Measurements from ENCODE around the gene TYMS. TPM values are rescaled to one million over a fixed set of nuclear protein-coding genes. Genes with fewer than 3 reads are reported as not detected.

The TYMS gene
- total and polyA plus RNA-seq, 10 of the 15 experiments (the other 5 are each of a cell fraction or from before 2014, with no cell fraction given): 34.8 to 524 (median 219) TPM

DNA sequence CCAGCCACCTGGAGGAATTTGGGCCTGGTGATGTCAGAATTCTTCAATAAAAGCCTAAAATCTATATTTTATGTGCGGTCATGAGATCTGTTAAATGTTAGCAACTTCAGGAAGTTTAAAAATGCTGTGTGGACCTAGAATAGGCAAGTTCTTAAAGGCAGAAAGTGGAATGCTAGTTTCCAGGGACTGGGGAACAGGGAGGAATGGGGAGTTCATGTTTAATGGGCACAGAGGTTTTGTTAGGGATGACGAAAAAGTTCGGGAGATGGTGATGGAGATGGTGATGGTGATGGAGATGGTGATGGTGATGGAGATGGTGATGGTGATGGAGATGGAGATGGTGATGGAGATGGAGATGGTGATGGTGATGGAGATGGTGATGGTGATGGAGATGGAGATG, 9.2 kb downstream of the TYMS start:
- no peak overlapping the region for H3K9ac ChIP-seq (ENCODE audit: control insufficient read depth, insufficient read depth, low read length)
- no peaks in the 10 kb centered on the region; the same call in 1 of the 2 replicates for H3K4me1 ChIP-seq (ENCODE audit: control insufficient read depth, insufficient read depth, low read length)
- WGBS (ENCODE audit: insufficient coverage, insufficient replicate concordance, low lambda C conversion rate, missing lambda C conversion rate): 100% methylated on average over 3 of the region's 3 CpGs
- ATAC-seq (no peak), DNase-seq (ENCODE audit: low read depth, low spot score) (no peak), FAIRE-seq (no peak)
- SMC1A ChIA-PET (ENCODE audit: uncharacterized antibody, unreplicated experiment): no interaction called here
- CTCF ChIA-PET: no interaction called here
- TF ChIP-seq, protein P1, sequence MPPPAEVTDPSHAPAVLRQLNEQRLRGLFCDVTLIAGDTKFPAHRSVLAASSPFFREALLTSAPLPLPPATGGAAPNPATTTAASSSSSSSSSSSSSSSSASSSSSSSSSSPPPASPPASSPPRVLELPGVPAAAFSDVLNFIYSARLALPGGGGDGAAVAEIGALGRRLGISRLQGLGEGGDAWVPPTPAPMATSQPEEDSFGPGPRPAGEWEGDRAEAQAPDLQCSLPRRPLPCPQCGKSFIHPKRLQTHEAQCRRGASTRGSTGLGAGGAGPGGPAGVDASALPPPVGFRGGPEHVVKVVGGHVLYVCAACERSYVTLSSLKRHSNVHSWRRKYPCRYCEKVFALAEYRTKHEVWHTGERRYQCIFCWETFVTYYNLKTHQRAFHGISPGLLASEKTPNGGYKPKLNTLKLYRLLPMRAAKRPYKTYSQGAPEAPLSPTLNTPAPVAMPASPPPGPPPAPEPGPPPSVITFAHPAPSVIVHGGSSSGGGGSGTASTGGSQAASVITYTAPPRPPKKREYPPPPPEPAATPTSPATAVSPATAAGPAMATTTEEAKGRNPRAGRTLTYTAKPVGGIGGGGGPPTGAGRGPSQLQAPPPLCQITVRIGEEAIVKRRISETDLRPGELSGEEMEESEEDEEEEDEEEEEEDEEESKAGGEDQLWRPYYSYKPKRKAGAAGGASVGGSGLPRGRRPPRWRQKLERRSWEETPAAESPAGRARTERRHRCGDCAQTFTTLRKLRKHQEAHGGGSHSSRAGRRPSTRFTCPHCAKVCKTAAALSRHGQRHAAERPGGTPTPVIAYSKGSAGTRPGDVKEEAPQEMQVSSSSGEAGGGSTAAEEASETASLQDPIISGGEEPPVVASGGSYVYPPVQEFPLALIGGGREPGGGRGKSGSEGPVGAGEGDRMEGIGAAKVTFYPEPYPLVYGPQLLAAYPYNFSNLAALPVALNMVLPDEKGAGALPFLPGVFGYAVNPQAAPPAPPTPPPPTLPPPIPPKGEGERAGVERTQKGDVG (CRISPR knock-in tag; IDR thresholded peaks at IDR 0.05): no peak
- TF ChIP-seq, protein P2, sequence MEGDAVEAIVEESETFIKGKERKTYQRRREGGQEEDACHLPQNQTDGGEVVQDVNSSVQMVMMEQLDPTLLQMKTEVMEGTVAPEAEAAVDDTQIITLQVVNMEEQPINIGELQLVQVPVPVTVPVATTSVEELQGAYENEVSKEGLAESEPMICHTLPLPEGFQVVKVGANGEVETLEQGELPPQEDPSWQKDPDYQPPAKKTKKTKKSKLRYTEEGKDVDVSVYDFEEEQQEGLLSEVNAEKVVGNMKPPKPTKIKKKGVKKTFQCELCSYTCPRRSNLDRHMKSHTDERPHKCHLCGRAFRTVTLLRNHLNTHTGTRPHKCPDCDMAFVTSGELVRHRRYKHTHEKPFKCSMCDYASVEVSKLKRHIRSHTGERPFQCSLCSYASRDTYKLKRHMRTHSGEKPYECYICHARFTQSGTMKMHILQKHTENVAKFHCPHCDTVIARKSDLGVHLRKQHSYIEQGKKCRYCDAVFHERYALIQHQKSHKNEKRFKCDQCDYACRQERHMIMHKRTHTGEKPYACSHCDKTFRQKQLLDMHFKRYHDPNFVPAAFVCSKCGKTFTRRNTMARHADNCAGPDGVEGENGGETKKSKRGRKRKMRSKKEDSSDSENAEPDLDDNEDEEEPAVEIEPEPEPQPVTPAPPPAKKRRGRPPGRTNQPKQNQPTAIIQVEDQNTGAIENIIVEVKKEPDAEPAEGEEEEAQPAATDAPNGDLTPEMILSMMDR (IDR thresholded peaks at IDR 0.05 in 2 of 3, conservative IDR thresholded peaks at IDR 0.05 in 1 of 3; ENCODE audit: control insufficient read depth in 2 of 3, extremely low read depth in 1 of 3, insufficient read depth in 1 of 3, low read depth in 3 of 3, low read length in 3 of 3): no peak
- TF ChIP-seq TCF7 (IDR thresholded peaks at IDR 0.05; ENCODE audit: borderline replicate concordance): no peak
- H3K4me2 ChIP-seq (ENCODE audit: control insufficient read depth, insufficient read depth): no peak overlapping the region
- H3K9me3 ChIP-seq (replicated peaks; ENCODE audit: control insufficient read depth, insufficient read depth, low read length): peaks cover 4% of the 10 kb centered on the region; the same call in 2 of the 3 replicates
- no peaks in the 10 kb centered on the region for H4K20me1 ChIP-seq (ENCODE audit: control insufficient read depth, insufficient read depth)
- POLR2A ChIA-PET: no interaction called here
- no TSS peak for BruUV-seq (replicated peaks)
- H3K27ac ChIP-seq (ENCODE audit: control insufficient read depth, insufficient read depth): no peak overlapping the region
- intact Hi-C loops (cut with micrococcal nuclease; ENCODE audit: unreplicated experiment): no loop called here
- H3K79me2 ChIP-seq (ENCODE audit: control insufficient read depth, insufficient read depth, low read length): peaks cover 11% of the 10 kb centered on the region
- H3K36me3 ChIP-seq (ENCODE audit: control insufficient read depth in 2 of 2, insufficient read depth in 2 of 2, low read length in 1 of 2): peaks cover 18 to 26% of the 10 kb centered on the region in 2 experiments
- in situ Hi-C loops (cut with MboI): no loop called here
- RAD21 ChIA-PET (ENCODE audit: unreplicated experiment): no interaction called here
- H2AFZ ChIP-seq (ENCODE audit: control insufficient read depth, low read depth, low read length): no peak overlapping the region
- H3K27me3 ChIP-seq (replicated peaks in 1 of 2; ENCODE audit: control insufficient read depth in 2 of 2, insufficient read depth in 2 of 2, low read length in 1 of 2): no peaks in the 10 kb centered on the region
- H3K4me3 ChIP-seq: no peak overlapping the region

Measured in GM12878 (cell line).